IMR-90 (cell line): ENCODE results near the gene NNAT. TPM values are rescaled to one million over a fixed set of nuclear protein-coding genes. Genes with fewer than 3 reads are reported as not detected.

ENCODE experiments used
- ATAC-seq: fragments of 200-7000 bp; cut with Tn5 transposase; 2 replicates; pipeline ENCODE4 v1.9.1; 2020; ENCODE audit warnings: low read depth, mild to moderate bottlenecking, moderate library complexity
- BruUV-seq: library from RNA; stranded (reverse); fragments of 400-500 nt; replicated peaks from 2 replicates; lab custom pipeline; 2021; lab: Mats Ljungman, UMichigan
- CTCF ChIA-PET: fragments of 300-600 bp; formaldehyde crosslinking; extraction: SDS; loops from one replicate; lab custom pipeline; 2021; ENCODE audit warnings: antibody characterized with exemption; lab: Yijun Ruan, JAX
- POLR2A ChIA-PET: fragments of 300-600 bp; sonication (Branson Sonifier 250); formaldehyde crosslinking; loops from one replicate; lab custom pipeline; 2022; ENCODE audit warnings: antibody characterized with exemption; ENCODE audit not compliant: unreplicated experiment; lab: Charles Lee
- DNase-seq: peaks from one replicate; pipeline ENCODE4 v3.0.0; 2013
- H2AFZ ChIP-seq: replicated peaks from 2 replicates; pipeline ENCODE3; 2013; ENCODE audit warnings: low read length, mild to moderate bottlenecking; ENCODE audit not compliant: poor library complexity
- H2AK5ac ChIP-seq: 2 replicates; pipeline ENCODE4 v1.6.1; 2013; ENCODE audit warnings: low read depth, low read length, inconsistent platforms
- H2AK9ac ChIP-seq: replicated peaks from 2 replicates; pipeline ENCODE3; 2013; ENCODE audit warnings: mild to moderate bottlenecking, low read depth, low read length, moderate library complexity; ENCODE audit not compliant: poor library complexity
- H2BK120ac ChIP-seq: 2 replicates; pipeline ENCODE4 v1.6.1; 2013; ENCODE audit warnings: low read depth, low read length, inconsistent platforms
- H2BK15ac ChIP-seq: 3 replicates; pipeline ENCODE4 v1.6.1; 2013; ENCODE audit warnings: low read depth, low read length, inconsistent platforms
- H2BK20ac ChIP-seq: 2 replicates; pipeline ENCODE4 v1.6.1; 2013; ENCODE audit warnings: low read depth, mild to moderate bottlenecking, inconsistent platforms, low read length, moderate library complexity
- H2BK5ac ChIP-seq: 2 replicates; pipeline ENCODE4 v1.6.1; 2013; ENCODE audit warnings: mild to moderate bottlenecking, low read depth, low read length, inconsistent platforms; ENCODE audit not compliant: poor library complexity, severe bottlenecking
- H3K14ac ChIP-seq: replicated peaks from 2 replicates; pipeline ENCODE4 v1.6.1; 2013; ENCODE audit warnings: low read depth, low read length, inconsistent platforms
- H3K18ac ChIP-seq: 2 replicates; pipeline ENCODE4 v1.6.1; 2013; ENCODE audit warnings: low read depth, low read length, control low read depth
- H3K23ac ChIP-seq: 2 replicates; pipeline ENCODE4 v1.6.1; 2013; ENCODE audit warnings: low read depth, low read length, inconsistent platforms
- H3K27ac ChIP-seq: 2 replicates; pipeline ENCODE4 v1.5.1; 2013; ENCODE audit warnings: mild to moderate bottlenecking, control low read depth, low read length; ENCODE audit not compliant: insufficient read depth
- H3K27me3 ChIP-seq: 2 replicates; pipeline ENCODE4 v1.6.1; 2013; ENCODE audit warnings: low read length; ENCODE audit not compliant: control insufficient read depth, insufficient read depth
- H3K36me3 ChIP-seq: 2 replicates; pipeline ENCODE4 v1.6.1; 2013; ENCODE audit warnings: low read length, mixed read lengths; ENCODE audit not compliant: control insufficient read depth, insufficient read depth
- H3K4ac ChIP-seq: 2 replicates; pipeline ENCODE4 v1.6.1; 2013; ENCODE audit warnings: low read depth, low read length, inconsistent platforms
- H3K4me1 ChIP-seq: 2 replicates; pipeline ENCODE4 v1.6.1; 2013; ENCODE audit warnings: low read length, mixed read lengths; ENCODE audit not compliant: control insufficient read depth, insufficient read depth
- H3K4me2 ChIP-seq: 2 replicates; pipeline ENCODE4 v1.6.1; 2013; ENCODE audit warnings: low read depth, mild to moderate bottlenecking, control low read depth, low read length, moderate library complexity
- H3K4me3 ChIP-seq: 2 replicates; pipeline ENCODE4 v1.5.1; 2013; ENCODE audit warnings: low read depth, mild to moderate bottlenecking, control low read depth, low read length, moderate library complexity; ENCODE audit not compliant: insufficient read depth
- H3K56ac ChIP-seq: 2 replicates; pipeline ENCODE4 v1.6.1; 2013; ENCODE audit warnings: low read length, inconsistent platforms; ENCODE audit not compliant: insufficient read depth; ENCODE audit errors: extremely low read depth
- H3K79me1 ChIP-seq, 2 experiments: 2 replicates each; pipeline ENCODE4 v1.6.1; 2013; ENCODE audit warnings: low read length in 2 of 2, inconsistent platforms in 1 of 2, low read depth in 1 of 2
- H3K9ac ChIP-seq: 2 replicates; pipeline ENCODE4 v1.6.1; 2013; ENCODE audit warnings: low read depth, low read length, control low read depth
- H3K9me1 ChIP-seq: 2 replicates; pipeline ENCODE4 v1.6.1; 2013; ENCODE audit warnings: low read length, inconsistent platforms; ENCODE audit not compliant: insufficient read depth
- H3K9me3 ChIP-seq: 2 replicates; pipeline ENCODE4 v1.6.1; 2013; ENCODE audit warnings: low read length; ENCODE audit not compliant: control insufficient read depth, insufficient read depth
- H4K20me1 ChIP-seq: 2 replicates; pipeline ENCODE4 v1.6.1; 2013; ENCODE audit warnings: low read length, inconsistent platforms; ENCODE audit not compliant: insufficient read depth
- H4K5ac ChIP-seq: 2 replicates; pipeline ENCODE4 v1.6.1; 2013; ENCODE audit warnings: mild to moderate bottlenecking, low read depth, low read length, control low read depth
- H4K8ac ChIP-seq, 2 experiments: 2 replicates each; pipeline ENCODE4 v1.6.1; 2013; ENCODE audit warnings: low read depth in 2 of 2, low read length in 2 of 2, control low read depth in 1 of 2, inconsistent platforms in 1 of 2
- H4K91ac ChIP-seq: 2 replicates; pipeline ENCODE4 v1.6.1; 2013; ENCODE audit warnings: low read depth, low read length, inconsistent platforms; ENCODE audit not compliant: insufficient read depth
- BHLHE40 ChIP-seq: fragments of 150-350 bp; IDR thresholded peaks from 2 replicates; pipeline ENCODE4 v1.6.1; 2016; ENCODE audit warnings: mild to moderate bottlenecking, low read depth, low read length
- CEBPB ChIP-seq: IDR thresholded peaks from 2 replicates; pipeline ENCODE4 v1.6.1; 2012; ENCODE audit warnings: low read depth, low read length, improper control_type of control experiment
- CHD1 ChIP-seq: IDR thresholded peaks from 2 replicates; pipeline ENCODE4 v1.6.1; 2012; ENCODE audit warnings: low read depth, low read length, improper control_type of control experiment
- CTCF ChIP-seq: conservative IDR thresholded peaks from 2 replicates; pipeline ENCODE4 v1.5.1; 2012; ENCODE audit warnings: mild to moderate bottlenecking, low read depth, low read length, improper control_type of control experiment
- ELK1 ChIP-seq: fragments of 150-350 bp; IDR thresholded peaks from 2 replicates; pipeline ENCODE4 v1.6.1; 2016; ENCODE audit warnings: low read depth, mild to moderate bottlenecking, low read length, moderate library complexity, borderline replicate concordance
- MAFK ChIP-seq: IDR thresholded peaks from 2 replicates; pipeline ENCODE4 v1.6.1; 2012; ENCODE audit warnings: low read depth, low read length, improper control_type of control experiment
- MAZ ChIP-seq: IDR thresholded peaks from 2 replicates; pipeline ENCODE4 v1.6.1; 2012; ENCODE audit warnings: low read depth, mild to moderate bottlenecking, low read length, improper control_type of control experiment, moderate library complexity, borderline replicate concordance
- MXI1 ChIP-seq: IDR thresholded peaks from 2 replicates; pipeline ENCODE4 v1.6.1; 2012; ENCODE audit warnings: low read depth, mild to moderate bottlenecking, low read length, moderate library complexity, borderline replicate concordance
- NFE2L2 ChIP-seq: fragments of 150-350 bp; IDR thresholded peaks from 2 replicates; pipeline ENCODE4 v1.6.1; 2016; ENCODE audit warnings: low read depth, mild to moderate bottlenecking, low read length
- POLR2A ChIP-seq: IDR thresholded peaks from 2 replicates; pipeline ENCODE4 v1.6.1; 2012; ENCODE audit warnings: mild to moderate bottlenecking, low read depth, low read length
- RAD21 ChIP-seq: IDR thresholded peaks from 2 replicates; pipeline ENCODE4 v1.6.1; 2012; ENCODE audit warnings: low read length, improper control_type of control experiment
- RCOR1 ChIP-seq: IDR thresholded peaks from 2 replicates; pipeline ENCODE4 v1.6.1; 2012; ENCODE audit warnings: mild to moderate bottlenecking, low read length, improper control_type of control experiment; ENCODE audit not compliant: insufficient replicate concordance
- RFX5 ChIP-seq: IDR thresholded peaks from 2 replicates; pipeline ENCODE4 v1.8.0; 2012; ENCODE audit warnings: low read depth, mild to moderate bottlenecking, low read length, moderate library complexity
- SMC3 ChIP-seq: fragments of 150-350 bp; IDR thresholded peaks from 2 replicates; pipeline ENCODE4 v1.6.1; 2016; ENCODE audit warnings: low read depth, mild to moderate bottlenecking, antibody characterized with exemption, low read length, moderate library complexity
- USF2 ChIP-seq: fragments of 150-350 bp; IDR thresholded peaks from 2 replicates; pipeline ENCODE4 v1.6.1; 2017; ENCODE audit warnings: mild to moderate bottlenecking, antibody characterized with exemption, low read length, low read depth
- WGBS, 2 experiments: methylation state at CpG; one replicate each; pipeline versions ENCODE4 v1.1.5 to v1.1.7; 2013; ENCODE audit warnings: missing lambda C conversion rate in 2 of 2; ENCODE audit not compliant: insufficient read length in 1 of 2; ENCODE audit errors: extremely low coverage in 2 of 2; 5-methylcytosine and 5-hydroxymethylcytosine counted together
- dilution Hi-C: fragments of 300-500 bp; cut with HindIII; formaldehyde crosslinking; loops from one replicate; pipeline ENCODE4 v1.14.3; 2018; ENCODE audit warnings: low sequenced_read_pairs; ENCODE audit not compliant: unreplicated experiment
- in situ Hi-C: fragments of 300-500 bp; cut with MboI; formaldehyde crosslinking; loops from 3 replicates; pipeline ENCODE4 v1.14.3; 2019; ENCODE audit warnings: low sequenced_read_pairs, inconsistent platforms, mixed read lengths
- intact Hi-C: fragments of 100-400 bp; cut with micrococcal nuclease; formaldehyde crosslinking; loops from 2 replicates; pipeline ENCODE4 v1.10.0; 2022
- polyA plus RNA-seq, 3 experiments: library from polyadenylated mRNA; depleted of rRNA; stranded (reverse); fragments of >200 nt; gene quantifications; 2 replicates each; pipeline ENCODE4 v1.2.3, GENCODE V29; 2012; ENCODE audit warnings: low replicate concordance in 1 of 3
- total RNA-seq: library from RNA; depleted of rRNA; stranded (reverse); fragments of >200 nt; gene quantifications from 2 replicates; pipeline ENCODE4 v1.2.3, GENCODE V29; 2012

The NNAT gene
- total and polyA plus RNA-seq, 2 of the 4 experiments (the other 2 are of a cell fraction) = 2.0 to 6.5 TPM

DNA sequence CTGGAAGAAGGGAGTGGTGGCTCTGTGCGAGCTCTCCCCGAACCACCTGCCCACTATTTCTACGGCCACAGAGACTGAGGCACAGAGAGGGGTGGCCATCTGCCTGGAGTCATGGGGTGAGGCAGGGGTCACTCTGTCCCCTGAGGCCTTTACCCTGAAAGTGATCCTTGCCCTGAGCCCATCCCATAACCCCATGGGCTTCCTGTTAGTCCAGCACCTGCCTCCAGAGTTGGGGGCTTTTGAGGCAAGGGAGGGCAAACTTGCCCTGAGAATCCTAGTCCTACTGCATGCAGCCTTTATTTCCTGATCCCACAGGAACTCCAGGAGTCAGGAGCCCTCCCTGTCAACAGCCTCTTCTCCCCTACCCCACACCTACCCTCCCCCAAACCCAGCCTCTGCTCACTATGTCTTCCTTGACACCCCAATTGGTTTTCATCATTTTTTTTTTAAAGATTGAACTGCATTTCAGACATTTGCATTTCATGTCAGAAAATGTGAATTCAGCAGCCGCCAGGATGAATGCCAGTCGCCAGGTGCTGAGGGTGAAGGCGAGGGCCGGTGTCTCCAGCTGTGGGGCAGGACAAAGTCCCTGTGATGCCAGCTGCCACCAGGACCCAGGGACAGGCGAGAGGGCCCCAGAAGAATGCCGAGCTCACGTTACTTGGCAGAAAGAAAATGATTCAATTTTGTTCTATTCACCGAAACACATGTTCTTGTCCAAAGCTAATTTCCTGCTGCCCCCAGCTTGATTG, 47.6 kb upstream of the NNAT start:
- no peak overlapping the region for H4K91ac ChIP-seq
- no peak overlapping the region for H3K9ac ChIP-seq
- no peak overlapping the region for H2AK5ac ChIP-seq
- no peaks in the 10 kb centered on the region for H3K9me1 ChIP-seq
- H2BK5ac ChIP-seq = no peak overlapping the region
- no peaks in the 10 kb centered on the region for H4K20me1 ChIP-seq
- H3K4me3 ChIP-seq = no peak overlapping the region
- no peak overlapping the region for H3K14ac ChIP-seq
- no peak overlapping the region for H3K4me2 ChIP-seq
- no peaks in the 10 kb centered on the region for H3K36me3 ChIP-seq
- H3K27ac ChIP-seq = no peak overlapping the region
- H3K23ac ChIP-seq = no peak overlapping the region
- ChIA-PET POLR2A (no interaction called here), CTCF (interaction anchor here (0.7 kb wide), 1 partner anchor 13 kb away, joined by 3 read pairs; no protein-coding TSS in a partner anchor)
- intact Hi-C loops = no loop called here
- H2BK15ac ChIP-seq = no peak overlapping the region
- ATAC-seq = no peak
- in situ Hi-C loops = no loop called here
- H3K18ac ChIP-seq = no peak overlapping the region
- no peak overlapping the region for H4K8ac ChIP-seq
- no peak overlapping the region for H3K56ac ChIP-seq
- H2BK20ac ChIP-seq = no peak overlapping the region
- no peak for DNase-seq
- 65% methylated on average over 6 of the region's 11 CpGs; no CpG with 5 or more reads in 1 of the 2 experiments for WGBS, 2 experiments
- BruUV-seq = no TSS peak
- H2BK120ac ChIP-seq = no peak overlapping the region
- H3K4me1 ChIP-seq = no peaks in the 10 kb centered on the region
- no peak overlapping the region for H2AK9ac ChIP-seq
- no peak overlapping the region for H3K4ac ChIP-seq
- H3K27me3 ChIP-seq = peaks cover 49% of the 10 kb centered on the region
- dilution Hi-C loops = no loop called here
- H4K5ac ChIP-seq = no peak overlapping the region
- H3K9me3 ChIP-seq = peaks cover 5% of the 10 kb centered on the region; the same call in 1 of the 2 replicates
- H3K79me1 ChIP-seq = no peaks in the 10 kb centered on the region
- no peak overlapping the region for H2AFZ ChIP-seq
- TF ChIP-seq POLR2A (no peak), MXI1 (no peak), CTCF (no peak), RFX5 (no peak), BHLHE40 (no peak), RAD21 (no peak), USF2 (no peak), SMC3 (no peak), MAFK (no peak), ELK1 (no peak), RCOR1 (no peak), CHD1 (no peak), NFE2L2 (no peak), MAZ (no peak), CEBPB (no peak)
